Ramos (cell line): Measurements from ENCODE around the gene CYB5R4.
"Not testable (repeated sequence)": the region's sequence is repeated elsewhere in the genome, so short reads cannot be mapped to it uniquely, and the experiment has no call there.

Experiments used
- in situ Hi-C: fragments of 300-500 bp; cut with MboI; formaldehyde crosslinking; loops from one replicate; pipeline ENCODE4 v1.14.3; 2022; ENCODE audit warnings: low sequenced_read_pairs; ENCODE audit not compliant: unreplicated experiment

CYB5R4 gene

DNA sequence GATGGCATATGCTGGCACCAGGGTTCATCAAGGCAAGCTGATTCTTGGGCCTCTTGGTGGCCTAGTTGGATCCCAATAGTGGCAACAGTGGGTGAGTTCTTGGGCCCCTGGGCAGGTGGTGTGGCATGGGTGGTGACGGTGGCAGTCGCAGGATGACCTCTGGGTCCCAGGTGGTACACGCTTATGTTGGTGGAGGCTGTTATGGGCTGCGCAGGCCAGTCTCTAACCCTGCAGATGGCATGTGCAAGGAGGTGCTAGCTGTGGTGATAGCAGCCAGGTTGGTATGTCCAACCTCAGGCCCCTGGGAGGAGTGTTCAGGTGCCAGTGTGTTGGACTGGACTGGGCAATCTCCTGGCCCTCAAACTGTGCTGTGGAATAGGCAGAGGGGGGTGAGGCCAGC, 46.2 kb downstream of the CYB5R4 start:
- in situ Hi-C loops, result no loop called here

DNA sequence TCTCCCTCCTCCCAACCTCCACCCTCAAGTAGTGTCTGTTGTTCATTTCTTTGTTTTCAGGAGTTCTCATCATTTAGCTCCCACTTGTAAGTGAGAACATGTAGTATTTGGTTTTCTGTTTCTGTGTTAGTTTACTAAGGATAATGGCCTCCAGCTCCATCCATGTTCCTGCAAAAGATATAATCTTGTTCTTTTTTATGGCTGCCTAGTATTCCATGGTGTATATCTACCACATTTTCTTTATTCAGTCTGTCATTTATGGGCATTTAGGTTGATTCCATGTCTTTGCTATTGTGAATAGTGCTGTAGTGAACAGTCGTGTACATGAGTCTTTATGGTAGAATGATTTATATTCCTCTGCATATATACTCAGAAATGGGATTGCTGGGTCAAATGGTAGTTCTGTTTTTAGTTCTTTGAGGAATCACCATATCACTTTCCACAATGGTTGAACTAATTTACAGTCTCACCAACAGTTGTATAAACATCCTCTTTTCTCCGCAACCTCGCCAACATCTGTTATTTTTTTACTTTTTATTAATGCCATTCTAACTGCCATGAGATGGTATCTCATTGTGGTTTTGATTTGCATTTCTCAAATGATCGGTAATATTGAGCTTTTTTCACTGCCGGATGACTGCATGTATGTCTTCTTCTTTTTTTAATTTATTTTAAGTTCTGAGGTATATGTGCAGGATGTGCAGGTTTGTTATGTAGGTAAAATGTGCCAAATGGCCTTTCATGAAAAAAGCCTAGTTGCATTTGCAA, 48.3 kb downstream of the CYB5R4 start:
- in situ Hi-C loops, result not testable (repeated sequence)

DNA sequence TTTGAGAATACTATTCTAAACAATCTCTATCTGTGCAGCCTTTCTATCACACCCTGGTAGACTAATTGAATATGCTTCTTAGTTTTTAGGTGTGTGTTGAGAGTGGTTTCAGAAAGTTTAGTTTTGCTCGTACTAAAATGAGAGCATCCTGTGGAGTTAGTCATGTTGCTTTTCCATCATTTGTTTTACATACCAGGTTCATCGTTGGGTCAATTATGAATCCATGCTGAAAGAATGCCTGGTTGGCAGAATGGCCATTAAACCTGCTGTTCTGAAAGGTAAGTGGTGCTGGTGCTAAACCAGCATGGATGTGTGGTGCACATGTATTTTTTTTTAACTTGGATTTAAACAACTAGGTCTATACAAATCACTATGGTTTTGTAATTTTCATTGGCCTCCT, 49.3 kb downstream of the CYB5R4 start:
- in situ Hi-C loops, result no loop called here

DNA sequence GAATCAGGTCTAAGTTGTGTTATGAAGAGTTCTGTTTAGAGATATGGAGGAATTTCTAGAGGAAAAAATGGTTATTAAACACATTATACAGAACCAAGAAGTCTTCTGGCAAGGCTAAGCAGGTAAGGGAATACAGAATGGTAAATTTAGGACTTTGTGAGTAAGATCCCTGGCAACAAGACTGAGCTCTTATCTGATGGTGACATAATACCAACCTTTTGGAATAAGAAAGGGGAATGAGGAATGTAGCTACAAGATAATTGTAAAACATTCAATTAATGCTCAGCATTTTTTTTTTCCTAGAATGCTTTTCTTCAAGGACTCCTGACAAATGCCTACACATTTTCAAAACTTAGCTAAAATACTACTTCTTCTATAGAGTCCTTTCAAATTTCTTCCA, 51.8 kb downstream of the CYB5R4 start:
- in situ Hi-C loops, result no loop called here

DNA sequence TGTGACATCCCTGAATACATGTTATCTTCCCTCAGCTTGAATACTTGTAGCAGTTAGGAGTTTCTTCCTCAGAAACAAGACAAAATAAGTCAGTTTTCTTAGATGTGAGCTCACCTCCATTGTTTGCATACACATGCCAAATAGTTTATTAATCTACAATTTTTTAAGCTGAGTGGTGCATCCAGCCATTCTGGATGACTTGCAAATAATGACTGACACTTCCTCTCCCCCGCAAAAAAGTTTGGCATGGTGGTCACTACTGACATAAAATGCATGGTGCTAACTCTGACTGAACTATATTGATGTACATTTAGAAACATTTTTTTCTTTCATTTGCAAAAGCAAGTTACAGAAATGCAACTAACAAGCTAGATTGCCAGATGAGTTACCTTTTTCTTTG, 55.5 kb downstream of the CYB5R4 start:
- in situ Hi-C loops, result no loop called here

DNA sequence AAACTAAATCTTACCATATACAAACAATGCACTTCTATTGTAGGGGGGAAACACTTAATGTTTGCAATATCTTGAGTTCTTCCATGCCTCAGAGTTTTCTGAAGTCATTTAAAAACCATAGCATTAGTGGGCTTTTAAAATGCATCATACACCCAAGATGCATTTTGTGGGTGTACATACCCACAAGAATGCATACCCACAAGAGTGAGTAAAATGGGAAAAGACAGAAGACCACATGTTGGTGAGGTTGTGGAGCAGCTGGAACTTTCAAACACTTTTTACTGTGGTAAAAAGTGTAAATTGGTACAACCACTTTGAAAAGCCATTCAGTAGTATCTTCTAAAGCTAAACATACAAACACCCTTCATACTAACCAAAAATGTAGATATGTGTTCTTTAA, 57.5 kb downstream of the CYB5R4 start:
- in situ Hi-C loops, result no loop called here

DNA sequence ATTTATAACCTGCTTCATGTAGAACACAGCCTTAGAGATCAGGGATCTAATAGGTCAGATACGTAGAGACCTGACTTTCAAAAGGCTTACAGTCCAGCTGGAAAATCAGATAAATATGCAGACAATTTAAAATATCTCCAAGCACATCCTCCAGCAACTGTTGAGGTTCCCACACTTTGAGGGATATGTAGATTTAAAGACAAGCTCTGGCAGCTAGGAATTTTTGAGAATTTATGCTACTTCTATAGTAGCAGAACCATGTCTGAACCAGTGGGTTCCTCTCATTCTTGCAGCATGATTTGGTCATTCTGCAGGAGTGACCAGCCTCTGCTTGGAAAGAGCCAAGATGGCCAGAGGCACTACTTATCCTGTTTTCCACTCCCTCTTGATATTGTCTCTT, 60.5 kb downstream of the CYB5R4 start:
- in situ Hi-C loops, result no loop called here

DNA sequence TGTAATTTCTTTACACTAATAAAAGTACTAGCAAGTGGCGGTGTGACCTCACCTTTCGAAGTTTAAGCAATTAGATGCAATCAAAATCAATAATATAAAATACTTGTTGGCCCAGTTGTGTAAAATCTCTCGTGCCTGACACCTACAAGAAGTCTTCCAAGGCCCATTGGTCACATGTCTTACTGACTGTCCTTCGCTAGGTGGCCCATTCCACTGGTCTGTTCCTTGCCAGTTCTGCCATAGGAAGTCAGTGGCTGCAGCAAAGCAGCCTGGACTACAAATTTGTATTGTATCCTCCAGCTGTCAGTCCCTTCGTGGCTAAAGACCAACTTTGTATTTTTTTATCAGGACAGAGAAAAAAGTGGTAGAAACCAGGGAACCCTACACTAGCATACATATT, 61.8 kb downstream of the CYB5R4 start:
- in situ Hi-C loops, result no loop called here

DNA sequence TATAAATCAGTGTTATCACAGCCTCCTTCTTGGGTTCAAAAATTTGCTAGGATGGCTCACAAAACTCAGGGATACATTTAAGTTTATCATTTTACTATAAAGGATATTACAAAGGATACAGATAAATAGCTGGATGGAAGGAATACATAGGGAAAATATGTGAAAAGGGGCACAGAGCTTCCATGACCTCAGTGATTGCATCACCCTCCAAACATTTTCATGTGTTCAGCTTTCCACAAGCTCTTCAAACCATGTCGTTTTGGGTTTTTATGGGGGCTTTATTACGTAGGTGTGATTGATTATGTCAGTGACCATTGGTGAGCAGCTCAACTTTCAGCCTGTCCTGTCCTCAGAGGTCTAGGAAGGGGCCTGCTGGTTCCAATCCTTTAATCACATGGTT, 68.0 kb downstream of the CYB5R4 start:
- in situ Hi-C loops, result no loop called here

DNA sequence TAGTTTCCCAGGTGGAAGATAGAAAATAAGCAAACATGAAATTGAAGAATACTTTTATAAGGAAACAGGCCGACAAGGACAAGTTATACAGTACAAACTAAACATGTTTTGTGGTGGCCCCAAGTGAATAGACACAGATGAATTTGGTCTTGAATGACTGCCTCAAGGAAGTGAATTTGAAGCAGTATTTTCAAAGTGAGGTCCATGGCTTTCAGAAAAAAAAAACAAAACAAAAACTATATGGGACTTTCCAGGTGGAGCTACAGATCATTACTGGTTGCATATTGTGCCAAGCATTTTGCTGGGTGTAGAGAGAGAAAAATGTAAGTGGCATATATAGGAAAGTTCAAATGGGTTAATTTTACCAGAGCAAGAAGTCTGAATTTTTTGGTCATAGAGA, 68.8 kb downstream of the CYB5R4 start:
- in situ Hi-C loops, result no loop called here

DNA sequence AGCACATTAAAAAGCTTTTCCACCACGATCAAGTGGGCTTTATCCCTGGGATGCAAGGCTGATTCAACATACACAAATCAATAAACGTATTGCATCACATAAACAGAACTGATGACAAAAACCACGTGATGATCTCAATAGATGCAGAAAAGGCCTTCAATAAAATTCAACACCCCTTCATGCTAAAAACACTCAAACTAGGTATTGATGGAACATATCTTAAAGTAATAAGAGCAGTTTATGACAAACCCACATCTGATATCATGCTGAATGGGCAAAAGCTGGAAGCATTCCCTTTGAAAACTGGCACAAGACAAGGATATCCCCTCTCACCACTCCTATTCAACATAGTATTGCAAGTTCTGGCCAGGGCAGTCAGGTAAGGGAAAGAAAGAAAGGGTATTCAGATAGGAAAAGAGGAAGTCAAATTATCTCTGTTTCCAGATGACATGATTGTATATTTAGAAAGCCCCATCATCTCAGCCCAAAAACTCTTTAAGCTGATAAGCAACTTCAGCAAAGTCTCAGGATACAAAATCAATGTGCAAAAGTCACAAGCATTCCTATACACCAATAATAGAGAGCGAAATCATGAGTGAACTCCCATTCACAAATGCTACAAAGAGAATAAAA, 86.8 kb downstream of the CYB5R4 start:
- in situ Hi-C loops, result not testable (repeated sequence)

DNA sequence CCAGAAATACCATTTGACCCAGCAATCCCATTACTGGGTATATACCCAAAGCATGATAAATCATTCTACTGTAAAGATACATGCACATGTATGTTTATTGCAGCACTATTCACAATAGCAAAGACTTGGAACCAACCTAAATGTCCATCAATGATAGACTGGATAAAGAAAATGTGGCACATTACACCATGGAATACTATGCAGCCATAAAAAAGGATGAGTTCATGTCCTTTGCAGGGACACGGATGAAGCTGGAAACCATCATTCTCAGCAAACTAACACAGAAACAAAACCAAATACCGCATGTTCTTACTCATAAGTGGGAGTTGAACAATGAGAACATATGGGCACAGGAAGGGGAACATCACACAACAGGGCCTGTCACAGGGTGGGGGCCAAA, 88.5 kb downstream of the CYB5R4 start:
- in situ Hi-C loops, result not testable (repeated sequence)

DNA sequence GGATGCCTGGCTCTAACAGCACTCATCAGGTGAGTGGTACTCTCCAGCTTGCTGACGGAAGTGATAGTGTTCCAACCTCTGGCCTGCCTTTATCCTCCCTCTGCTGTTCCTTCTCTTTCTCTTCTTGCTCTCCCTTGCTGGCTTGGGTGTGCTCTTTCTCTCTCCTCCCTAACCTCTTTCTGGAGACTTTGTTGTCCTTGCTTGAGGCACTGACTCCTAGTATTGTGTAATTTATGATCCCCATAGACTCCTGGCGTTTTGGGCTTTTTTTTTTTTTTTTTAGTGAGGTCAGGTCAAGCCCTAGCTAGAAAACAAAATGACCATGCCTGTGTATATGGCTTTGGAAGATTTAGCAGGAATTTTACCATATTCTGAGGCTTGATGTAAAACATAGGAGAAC, 89.4 kb downstream of the CYB5R4 start:
- in situ Hi-C loops, result no loop called here

DNA sequence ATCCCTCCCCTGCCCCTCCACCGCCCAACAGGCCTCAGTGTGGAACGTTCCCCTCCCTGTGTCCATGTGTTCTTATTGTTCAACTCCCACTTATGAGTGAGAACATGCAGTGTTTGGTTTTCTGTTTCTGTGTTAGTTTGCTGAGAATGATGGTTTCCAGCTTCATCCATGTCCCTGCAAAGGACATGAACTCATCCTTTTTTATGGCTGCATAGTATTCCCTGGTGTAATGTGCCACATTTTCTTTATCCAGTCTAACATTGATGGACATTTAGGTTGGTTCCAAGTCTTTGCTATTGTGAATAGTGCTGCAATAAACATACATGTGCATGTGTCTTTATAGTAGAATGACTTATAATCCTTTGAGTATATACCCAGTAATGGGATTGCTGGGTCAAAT, 91.9 kb downstream of the CYB5R4 start:
- in situ Hi-C loops, result not testable (repeated sequence)

DNA sequence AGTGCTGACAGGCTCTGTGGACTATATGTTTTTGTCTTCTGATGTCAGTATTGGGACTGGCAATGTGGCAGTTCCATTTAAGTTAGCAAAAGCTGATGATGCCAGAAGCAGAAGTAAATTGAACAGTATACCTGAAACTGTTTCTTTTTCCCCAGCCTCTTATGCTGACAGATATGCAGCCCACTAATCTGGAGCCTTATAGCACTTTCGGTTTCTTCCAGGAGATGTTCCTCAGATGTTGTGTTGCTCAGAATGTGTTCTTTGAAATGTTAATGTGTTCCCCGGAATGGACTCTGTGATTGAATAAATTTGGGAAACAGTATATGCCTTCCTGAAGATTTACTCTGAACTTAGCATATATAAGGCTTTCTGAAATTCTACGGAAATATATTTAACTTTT, 93.3 kb downstream of the CYB5R4 start:
- in situ Hi-C loops, result no loop called here

DNA sequence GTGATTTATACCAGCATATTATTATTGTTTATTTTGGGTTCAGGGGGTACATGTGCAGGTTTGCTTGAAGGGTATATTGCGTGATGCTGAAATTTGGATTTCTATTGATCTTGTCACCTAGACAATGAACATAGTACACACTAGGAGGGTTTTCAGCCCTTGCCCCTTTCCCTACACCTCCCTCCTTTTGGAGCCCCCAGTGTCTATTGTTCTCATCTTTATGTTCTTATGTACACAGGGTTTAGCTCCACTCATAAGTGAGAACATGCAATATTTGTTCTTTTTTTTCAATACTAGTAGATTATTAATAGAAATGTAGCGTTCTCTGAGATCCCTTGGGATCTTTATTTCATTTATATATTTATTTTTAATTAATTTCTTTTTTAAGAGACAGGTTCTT, 94.9 kb downstream of the CYB5R4 start:
- in situ Hi-C loops, result no loop called here

DNA sequence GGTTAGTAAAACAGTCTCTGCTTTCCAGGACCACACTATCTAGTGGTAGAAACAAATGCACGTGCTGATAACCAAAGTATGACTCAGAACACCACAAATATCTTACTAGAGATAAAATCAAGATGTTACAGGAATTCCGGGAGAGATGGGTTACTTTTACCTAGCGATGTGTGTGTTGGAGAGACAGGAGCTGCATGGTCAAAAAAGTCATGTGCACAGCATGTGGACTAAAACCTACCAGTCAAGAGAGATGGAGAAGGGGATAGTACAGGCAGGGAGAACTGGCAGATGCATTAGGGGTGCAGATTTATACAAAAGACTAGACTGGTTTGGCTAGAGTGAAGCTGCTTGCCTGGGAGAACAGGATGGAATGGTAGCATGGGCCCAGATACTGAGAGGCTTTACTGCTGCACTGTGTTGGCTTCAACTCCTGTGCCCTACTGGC, 98.8 kb downstream of the CYB5R4 start:
- in situ Hi-C loops, result no loop called here

DNA sequence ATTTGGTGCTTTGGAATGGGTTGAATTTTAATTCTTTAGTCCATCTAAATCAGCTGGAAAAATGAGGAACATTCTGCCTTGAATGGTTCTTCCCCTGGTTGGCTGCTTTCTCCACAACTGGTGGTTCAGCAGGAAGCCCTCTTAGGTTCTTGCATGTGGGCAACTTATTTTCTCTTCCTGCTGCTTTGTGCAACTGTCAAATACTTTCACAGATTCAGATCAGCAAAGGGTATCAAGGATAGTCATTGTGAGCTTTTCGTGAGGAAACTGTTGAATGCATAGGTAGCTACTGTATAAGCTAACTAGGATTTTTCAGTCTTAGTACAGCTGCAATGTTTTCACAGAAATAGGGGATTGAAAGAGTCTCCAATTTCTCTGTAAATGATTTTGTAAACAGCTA, 101.2 kb downstream of the CYB5R4 start:
- in situ Hi-C loops, result no loop called here

DNA sequence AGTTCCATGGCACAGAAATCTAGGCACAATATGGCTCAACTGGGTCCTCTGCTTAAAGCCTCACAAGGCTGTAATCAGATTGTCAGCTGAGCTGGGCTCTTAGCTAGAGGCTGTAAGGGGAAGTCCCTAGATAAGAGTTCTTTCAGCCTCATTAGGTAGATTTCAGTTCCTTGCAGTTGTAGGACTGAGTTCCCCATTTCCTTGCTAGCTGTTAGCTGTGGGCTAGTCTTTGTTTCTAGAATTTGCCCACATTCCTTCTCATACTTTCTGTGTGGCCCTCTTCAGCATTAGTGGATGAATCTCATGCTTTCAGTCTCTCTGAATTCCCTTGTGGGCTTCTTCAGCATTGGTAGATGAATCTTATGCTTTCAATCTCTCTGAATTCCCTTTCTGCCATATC, 103.1 kb downstream of the CYB5R4 start:
- in situ Hi-C loops, result no loop called here

DNA sequence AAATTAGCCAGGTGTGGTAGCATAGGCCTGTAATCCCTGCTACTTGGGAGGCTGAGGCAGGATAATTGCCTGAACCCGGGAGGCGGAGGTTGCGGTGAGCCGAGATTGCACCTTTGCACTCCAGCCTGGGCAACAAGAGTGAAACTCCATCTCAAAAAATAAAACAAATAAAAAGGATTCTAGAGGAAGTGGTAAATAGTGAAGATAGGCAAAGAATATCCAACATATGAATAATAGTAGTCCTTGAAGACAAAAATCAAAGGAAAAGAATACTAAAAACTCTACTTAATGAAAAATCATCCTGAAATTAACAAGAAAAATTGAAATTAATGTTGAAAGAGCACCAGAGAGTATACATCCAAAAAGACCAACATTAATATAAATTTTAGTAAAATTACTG, 107.0 kb downstream of the CYB5R4 start:
- in situ Hi-C loops, result no loop called here

DNA sequence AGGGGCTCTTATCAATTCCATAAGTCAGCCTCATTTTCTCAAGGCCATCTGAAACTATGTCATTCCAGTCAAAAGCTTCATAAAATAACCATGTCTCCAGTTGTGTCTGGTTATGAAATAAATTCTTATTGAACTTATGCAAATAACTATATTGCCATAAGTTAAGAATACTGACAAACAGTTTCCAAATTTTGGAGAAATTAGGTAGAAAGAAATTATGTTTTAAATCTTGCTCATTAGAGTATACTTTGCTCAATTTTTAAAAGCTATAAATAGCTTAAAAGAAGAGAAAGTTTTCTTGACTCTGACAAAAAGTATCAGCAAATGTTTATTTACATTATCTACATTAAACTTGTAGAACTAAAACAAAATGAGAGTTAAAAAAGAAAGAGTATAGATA, 111.1 kb downstream of the CYB5R4 start:
- in situ Hi-C loops, result no loop called here

DNA sequence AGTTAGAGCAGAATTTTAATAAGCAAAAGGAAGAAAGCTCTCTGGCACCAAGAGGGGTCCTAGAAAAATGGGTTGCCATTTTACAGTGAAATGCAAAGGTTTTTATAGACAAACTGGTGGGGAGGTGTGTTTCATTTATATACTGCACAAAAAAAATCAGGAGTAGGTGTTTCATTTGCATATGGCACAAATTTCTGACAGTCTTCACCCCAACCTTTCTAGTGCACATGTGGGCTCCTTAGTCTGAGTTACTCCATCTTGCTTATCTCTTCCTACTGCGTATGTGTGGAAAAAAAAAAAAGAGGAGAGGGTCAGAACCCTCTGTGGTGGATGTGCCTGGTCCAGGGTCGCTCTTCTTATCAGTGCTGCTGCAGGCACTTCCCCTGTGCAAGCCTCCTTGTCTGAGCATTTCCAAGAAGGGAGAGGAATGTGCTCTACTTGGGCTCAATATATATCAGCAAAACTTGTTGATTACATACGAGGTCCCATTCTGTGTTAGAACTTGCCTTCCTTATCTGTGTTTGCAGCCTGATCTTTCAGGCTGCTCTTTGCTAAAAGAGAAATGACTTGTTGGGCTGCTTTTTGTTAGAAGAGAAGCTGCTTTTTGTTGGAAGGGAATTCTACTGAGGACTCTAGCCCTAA, 115.0 kb downstream of the CYB5R4 start:
- in situ Hi-C loops, result no loop called here
